Sigmoid colon (tissue), 7 donors: Measurements from ENCODE around the gene FCHO2. TPM values are rescaled to one million over a fixed set of nuclear protein-coding genes. Genes with fewer than 3 reads are reported as not detected.

Experiments used
- DNase-seq: peaks from one replicate; pipeline ENCODE4 v3.0.0-alpha.2; 2019
- H3K27ac ChIP-seq, 4 donors: fragments of 200-600 bp; sonication (generic); one replicate each; pipeline ENCODE4 v1.5.1; 2016 to 2019; ENCODE audit warnings: mild to moderate bottlenecking in 1 of 4
- H3K27me3 ChIP-seq, 3 donors: fragments of 200-600 bp; sonication (generic); one replicate each; pipeline ENCODE4 v1.5.1; 2019; ENCODE audit warnings: mild to moderate bottlenecking in 1 of 3
- H3K36me3 ChIP-seq, 4 donors: fragments of 200-600 bp; sonication (generic); one replicate each; pipeline ENCODE4 v1.5.1; 2016 to 2019
- H3K4me1 ChIP-seq, 4 donors: fragments of 200-600 bp; sonication (generic); one replicate each; pipeline ENCODE4 v1.5.1; 2017 to 2019
- H3K4me3 ChIP-seq, 4 donors: fragments of 200-600 bp; sonication (generic); one replicate each; pipeline ENCODE4 v1.5.1; 2017 to 2019; ENCODE audit warnings: mild to moderate bottlenecking in 2 of 4, moderate library complexity in 1 of 4
- H3K9me3 ChIP-seq, 4 donors: fragments of 200-600 bp in 3 of 4; sonication (generic) in 3 of 4; one replicate each; pipeline versions ENCODE4 v1.5.1 to v1.6.1; 2013 to 2019
- CTCF ChIP-seq, 4 experiments: fragments of 450-650 bp in 3 of 4; fragments of 200-600 bp in 1 of 4; IDR thresholded peaks; one replicate each; pipeline ENCODE4 v1.5.1; 2016 to 2019; ENCODE audit warnings: antibody characterized with exemption in 4 of 4, mild to moderate bottlenecking in 3 of 4, moderate library complexity in 2 of 4
- EP300 ChIP-seq, 4 donors: sonication (generic); formaldehyde crosslinking; IDR thresholded peaks; one replicate each; pipeline ENCODE4 v1.6.1; 2017; ENCODE audit warnings: antibody characterized with exemption in 4 of 4
- POLR2A ChIP-seq, 2 donors: fragments of 450-650 bp; IDR thresholded peaks; one replicate each; pipeline ENCODE4 v1.6.1; 2016; ENCODE audit warnings: antibody characterized with exemption in 2 of 2, mild to moderate bottlenecking in 2 of 2, moderate library complexity in 2 of 2
- POLR2AphosphoS5 ChIP-seq, 4 donors: sonication (generic); formaldehyde crosslinking; IDR thresholded peaks; one replicate each; pipeline ENCODE4 v1.6.1; 2017; ENCODE audit warnings: antibody characterized with exemption in 4 of 4
- WGBS, 2 donors: extraction: QIAGEN DNeasy Blood & Tissue Kit; methylation state at CpG; one replicate each; pipeline ENCODE4 v1.1.7; 2013; 5-methylcytosine and 5-hydroxymethylcytosine counted together
- intact Hi-C: fragments of 100-400 bp; cut with DNase I; formaldehyde crosslinking; loops from one replicate; pipeline ENCODE4 v1.15.1; 2023
- polyA plus RNA-seq, 3 donors: library from polyadenylated mRNA; stranded (reverse); fragments of 200-250 nt; gene quantifications; one replicate each; pipeline ENCODE4 v1.2.3, GENCODE V29; 2013
- total RNA-seq, 4 donors: library from RNA; depleted of rRNA; stranded (reverse); fragments of >200 nt; gene quantifications; one replicate each; pipeline ENCODE4 v1.1.0, GENCODE V29; 2016
- donor health status: healthy with polysubstance abuse.
- donor health status: Bipolar disorder and iron deficiency.
- donor health status: healthy.

Gene FCHO2
- total and polyA plus RNA-seq, 7 donors = 9.5 to 40.3 (median 36.0) TPM

DNA sequence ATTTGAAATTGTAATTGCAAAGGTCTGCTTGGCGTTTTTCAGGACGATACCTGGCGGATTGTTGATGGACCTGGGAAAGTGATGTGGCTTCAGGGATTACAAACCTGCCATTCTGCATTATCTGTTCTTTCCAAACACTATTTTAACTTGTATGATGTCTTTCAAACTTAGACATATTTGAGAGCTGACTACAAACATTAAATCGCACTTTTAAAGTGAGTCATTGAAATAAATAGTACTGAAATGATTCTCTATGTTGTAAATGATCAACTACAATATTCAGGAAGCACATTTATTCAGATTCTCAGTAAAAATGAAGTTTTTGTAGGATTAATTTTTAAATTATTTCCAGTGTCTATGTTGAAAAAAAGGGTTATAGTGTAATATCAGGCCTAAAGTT, 132.2 kb downstream of the FCHO2 start:
- Histone ChIP-seq H3K4me3 (no peak overlapping the region), H3K4me1 (no peaks in the 10 kb centered on the region), H3K9me3 (no peaks in the 10 kb centered on the region), H3K36me3 (peaks cover 0 to 64% (median 4%) of the 10 kb centered on the region in 4 donors), H3K27ac (no peak overlapping the region), H3K27me3 (no peaks in the 10 kb centered on the region)
- TF ChIP-seq POLR2AphosphoS5 (IDR thresholded peaks at IDR 0.05) (no peak), CTCF (IDR thresholded peaks at IDR 0.05) (no peak), POLR2A (IDR thresholded peaks at IDR 0.05) (no peak), EP300 (IDR thresholded peaks at IDR 0.05) (no peak)
- intact Hi-C loops = no loop called here
- WGBS, 2 donors = 80 to 93% methylated on average over 4 of the region's 4 CpGs
- no peak for DNase-seq

- no peak overlapping the region for H3K4me3 ChIP-seq
- no peak for DNase-seq
- no peaks in the 10 kb centered on the region for H3K27me3 ChIP-seq
- TF ChIP-seq POLR2AphosphoS5 (IDR thresholded peaks at IDR 0.05) = no peak
- TF ChIP-seq CTCF (IDR thresholded peaks at IDR 0.05) = no peak
- no peak for TF ChIP-seq POLR2A (IDR thresholded peaks at IDR 0.05)
- TF ChIP-seq EP300 (IDR thresholded peaks at IDR 0.05) = no peak
- peaks cover 0 to 4% (median 1%) of the 10 kb centered on the region in 4 donors for H3K9me3 ChIP-seq
- H3K36me3 ChIP-seq = peaks cover 0 to 17% (median 0%) of the 10 kb centered on the region in 4 donors
- WGBS, 2 donors = 92 to 95% methylated on average over 7 of the region's 7 CpGs
- H3K4me1 ChIP-seq = no peaks in the 10 kb centered on the region
- intact Hi-C loops = no loop called here
- no peak overlapping the region for H3K27ac ChIP-seq
Observed at GRCh38 chr5:73093943-73094342, 138.1 kb downstream of the FCHO2 start.

GRCh38 chr5:73094415-73094814, 138.6 kb downstream of the FCHO2 start:
- H3K27ac ChIP-seq = no peak overlapping the region
- no peaks in the 10 kb centered on the region for H3K4me1 ChIP-seq
- peaks cover 0 to 4% (median 1%) of the 10 kb centered on the region in 4 donors for H3K9me3 ChIP-seq
- H3K4me3 ChIP-seq = no peak overlapping the region
- H3K36me3 ChIP-seq = peaks cover 0 to 15% (median 0%) of the 10 kb centered on the region in 4 donors
- intact Hi-C loops = no loop called here
- DNase-seq = no peak
- TF ChIP-seq POLR2A (IDR thresholded peaks at IDR 0.05) = no peak
- no peak for TF ChIP-seq EP300 (IDR thresholded peaks at IDR 0.05)
- TF ChIP-seq POLR2AphosphoS5 (IDR thresholded peaks at IDR 0.05) = no peak
- no peak for TF ChIP-seq CTCF (IDR thresholded peaks at IDR 0.05)
- H3K27me3 ChIP-seq = no peaks in the 10 kb centered on the region
- WGBS, 2 donors = 84 to 94% methylated on average over 1 of the region's 1 CpG

DNA sequence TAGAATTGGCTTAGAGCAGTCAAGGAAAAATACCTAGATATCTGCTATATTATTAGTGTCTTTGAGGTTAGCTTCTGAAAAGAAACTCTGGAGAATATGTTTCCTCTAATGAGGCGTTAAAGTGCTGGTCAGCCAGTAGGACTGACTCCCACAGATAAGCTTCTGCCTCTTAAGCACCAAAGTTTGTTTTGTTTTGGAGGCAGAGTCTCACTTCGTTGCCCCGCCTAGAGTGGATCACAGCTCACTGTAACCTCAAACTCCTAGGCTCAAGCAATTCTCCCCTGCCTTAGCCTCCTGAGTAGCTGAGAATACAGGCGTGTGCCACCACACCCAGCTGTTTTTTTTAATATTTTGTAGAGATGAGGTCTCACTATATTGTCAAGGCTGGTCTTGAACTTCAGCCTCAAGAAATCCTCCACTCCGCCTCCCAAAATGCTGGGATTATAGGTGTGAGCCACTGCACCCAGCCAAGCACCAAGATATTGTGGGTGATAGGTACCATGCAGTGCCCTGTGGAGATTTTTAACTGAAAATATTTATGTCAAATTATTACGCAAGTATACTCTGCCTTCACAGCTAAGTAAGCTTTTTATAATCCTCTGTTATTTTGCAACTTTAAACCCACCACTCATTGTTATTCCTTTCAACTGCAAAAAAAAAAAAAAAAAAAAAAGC, 139.9 kb downstream of the FCHO2 start:
- intact Hi-C loops = no loop called here
- Histone ChIP-seq H3K4me1 (no peaks in the 10 kb centered on the region), H3K27ac (no peak overlapping the region), H3K9me3 (peaks cover 0 to 4% (median 1%) of the 10 kb centered on the region in 4 donors), H3K4me3 (no peak overlapping the region), H3K27me3 (no peaks in the 10 kb centered on the region), H3K36me3 (peaks cover 0 to 15% (median 0%) of the 10 kb centered on the region in 4 donors)
- TF ChIP-seq POLR2AphosphoS5 (IDR thresholded peaks at IDR 0.05) (no peak), CTCF (IDR thresholded peaks at IDR 0.05) (no peak), EP300 (IDR thresholded peaks at IDR 0.05) (no peak), POLR2A (IDR thresholded peaks at IDR 0.05) (no peak)
- 89 to 92% methylated on average over 6 of the region's 6 CpGs for WGBS, 2 donors
- DNase-seq = no peak

GRCh38 chr5:73096239-73096575, 140.4 kb downstream of the FCHO2 start:
- no peaks in the 10 kb centered on the region for H3K27me3 ChIP-seq
- WGBS, 2 donors = 64 to 73% methylated on average over 1 of the region's 1 CpG
- intact Hi-C loops = no loop called here
- H3K4me1 ChIP-seq = no peaks in the 10 kb centered on the region
- H3K9me3 ChIP-seq = peaks cover 0 to 4% (median 1%) of the 10 kb centered on the region in 4 donors
- TF ChIP-seq CTCF (IDR thresholded peaks at IDR 0.05) (no peak), POLR2AphosphoS5 (IDR thresholded peaks at IDR 0.05) (no peak), POLR2A (IDR thresholded peaks at IDR 0.05) (no peak), EP300 (IDR thresholded peaks at IDR 0.05) (no peak)
- no peak overlapping the region for H3K27ac ChIP-seq
- H3K36me3 ChIP-seq = peaks cover 0 to 10% (median 0%) of the 10 kb centered on the region in 4 donors
- DNase-seq = no peak
- H3K4me3 ChIP-seq = no peak overlapping the region
